GM21825 (cell line): Measurements from ENCODE around the gene COX20.
"Not testable (repeated sequence)": the region's sequence is repeated elsewhere in the genome, so short reads cannot be mapped to it uniquely, and the experiment has no call there.

Source experiments
- ATAC-seq: cut with Tn5 transposase; IDR thresholded peaks from one replicate; pipeline ENCODE4 v1.9.1; 2021; ENCODE audit warnings: mild to moderate bottlenecking, moderate library complexity; ENCODE audit not compliant: unreplicated experiment

Gene COX20

DNA sequence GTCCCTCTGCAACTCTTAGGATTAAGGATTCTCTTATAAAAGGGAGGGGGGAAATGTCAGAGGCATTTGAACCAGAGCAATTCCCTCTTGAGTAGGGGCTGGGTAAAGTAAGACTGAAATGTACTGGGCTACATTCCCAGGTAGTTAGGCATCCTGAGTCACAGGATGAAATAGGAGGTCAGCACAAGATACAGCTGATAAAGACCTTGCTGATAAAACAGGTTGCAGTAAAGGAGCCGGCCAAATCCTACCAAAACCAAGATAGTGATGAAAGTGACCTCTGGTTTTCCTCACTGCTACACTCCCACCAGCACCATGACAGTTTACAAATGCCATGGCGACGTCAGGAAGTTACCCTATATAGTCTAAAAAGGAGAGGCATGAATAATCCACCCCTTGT, 14.3 kb upstream of the COX20 start:
- ATAC-seq = no peak

DNA sequence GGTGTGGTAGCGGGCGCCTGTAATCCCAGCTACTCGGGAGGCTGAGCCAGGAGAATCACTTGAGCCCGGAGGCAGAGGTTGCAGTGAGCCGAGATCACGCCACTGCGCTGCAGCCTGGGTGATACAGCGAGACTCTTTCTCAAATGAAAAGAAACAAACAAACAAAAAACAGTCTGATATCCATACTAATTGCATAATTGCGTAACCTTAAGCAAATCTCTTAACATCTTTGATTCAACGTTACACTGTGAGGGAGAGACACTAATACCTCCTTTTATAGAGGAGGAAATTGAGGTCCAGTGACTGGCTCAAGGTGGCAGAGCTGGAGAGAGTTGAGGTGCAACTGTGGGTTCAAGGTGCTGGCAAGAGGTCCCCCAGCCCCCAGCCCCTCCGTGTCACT, 12.6 kb upstream of the COX20 start:
- no peak for ATAC-seq

DNA sequence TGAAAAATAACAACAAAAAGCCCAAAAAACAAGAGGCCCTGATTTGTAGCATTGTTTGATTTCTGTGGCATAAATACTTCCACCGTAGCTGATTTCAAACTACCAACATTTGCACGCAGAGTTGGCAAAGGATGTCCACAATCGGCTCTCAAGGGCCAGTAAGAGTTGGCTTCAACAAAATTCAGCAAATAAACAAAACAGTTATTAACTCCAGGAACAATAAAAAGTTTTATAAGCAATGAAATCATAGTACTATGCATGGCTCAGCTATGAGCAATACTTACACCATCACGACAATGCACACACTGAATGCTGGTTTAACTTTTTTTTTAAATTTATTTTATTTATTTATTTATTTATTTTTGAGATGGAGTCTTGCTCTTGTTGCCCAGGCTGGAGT, 8.7 kb upstream of the COX20 start:
- no peak for ATAC-seq

DNA sequence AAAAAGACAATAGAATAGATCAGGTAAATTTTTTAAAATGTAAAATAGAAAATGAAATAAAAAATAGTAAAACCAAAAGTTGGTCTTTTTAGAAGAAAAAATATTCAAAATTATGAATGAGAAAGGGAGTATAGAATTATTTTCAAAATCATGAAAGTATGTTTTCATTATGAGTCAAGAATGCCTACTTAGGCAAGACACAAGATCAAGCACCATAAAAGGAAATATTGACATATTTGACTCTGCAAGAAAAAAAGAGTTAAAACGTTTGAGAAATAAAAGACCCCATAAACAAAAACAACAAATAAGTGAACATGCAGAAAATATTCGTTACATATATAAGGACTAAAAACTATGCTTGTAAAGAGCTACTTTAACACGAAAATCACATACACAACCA, 4.8 kb upstream of the COX20 start:
- no peak for ATAC-seq

DNA sequence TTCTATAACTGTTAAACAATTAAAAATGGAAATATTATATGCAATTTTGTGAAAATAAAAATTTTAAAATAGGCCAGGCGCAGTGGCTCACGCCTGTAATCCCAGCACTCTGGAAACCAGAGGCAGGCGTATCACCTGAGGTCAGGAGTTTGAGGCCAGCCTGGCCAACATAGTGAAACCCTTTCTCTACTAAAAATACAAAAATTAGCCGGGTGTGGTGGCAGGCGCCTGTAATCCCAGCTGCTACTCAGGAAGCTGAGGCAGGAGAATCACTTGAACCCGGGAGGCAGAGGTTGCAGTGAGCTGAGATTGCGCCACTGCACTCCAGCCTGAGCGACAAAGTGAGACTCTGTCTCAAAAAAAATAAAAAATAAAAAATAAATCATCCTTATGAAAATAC, 2.2 kb upstream of the COX20 start:
- not testable (repeated sequence) for ATAC-seq

DNA sequence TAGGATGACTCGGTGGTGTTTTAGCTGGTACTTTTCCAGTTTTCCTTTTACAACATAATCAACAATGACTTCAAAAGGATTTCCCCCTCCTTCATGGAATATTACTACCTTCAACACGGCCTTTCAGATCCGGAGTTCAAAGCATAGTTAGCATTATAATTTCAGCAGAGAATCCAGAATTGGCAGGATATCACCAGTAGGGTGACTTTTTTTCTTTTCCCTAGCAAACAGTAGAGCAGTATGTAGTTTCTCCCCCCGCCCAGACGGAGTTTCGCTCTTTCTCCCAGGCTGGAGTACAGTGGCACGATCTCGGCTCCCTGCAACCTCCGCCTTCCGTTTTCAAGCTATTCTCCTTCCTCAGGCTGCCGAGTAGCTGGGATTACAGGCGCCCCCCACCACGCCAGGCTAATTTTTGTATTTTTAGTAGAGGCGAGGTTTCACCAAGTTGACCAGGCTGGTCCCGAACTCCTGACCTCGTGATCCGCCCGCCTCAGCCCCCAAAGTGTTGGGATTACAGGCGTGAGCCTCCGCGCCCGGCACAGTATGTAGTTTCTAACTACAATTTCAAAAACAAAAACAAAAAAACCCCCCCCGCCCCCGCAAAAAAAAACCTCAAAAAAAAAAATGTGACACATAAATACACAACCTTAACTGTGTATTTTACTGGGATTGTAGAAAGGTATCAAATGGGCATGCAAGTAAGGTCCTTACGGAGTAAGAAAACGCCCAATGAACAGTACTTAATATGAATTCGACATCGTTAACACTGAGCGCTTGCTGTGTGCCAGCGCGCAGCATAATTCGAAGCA, 1.5 kb upstream of the COX20 start:
- peak; percentile 3 for ATAC-seq

DNA sequence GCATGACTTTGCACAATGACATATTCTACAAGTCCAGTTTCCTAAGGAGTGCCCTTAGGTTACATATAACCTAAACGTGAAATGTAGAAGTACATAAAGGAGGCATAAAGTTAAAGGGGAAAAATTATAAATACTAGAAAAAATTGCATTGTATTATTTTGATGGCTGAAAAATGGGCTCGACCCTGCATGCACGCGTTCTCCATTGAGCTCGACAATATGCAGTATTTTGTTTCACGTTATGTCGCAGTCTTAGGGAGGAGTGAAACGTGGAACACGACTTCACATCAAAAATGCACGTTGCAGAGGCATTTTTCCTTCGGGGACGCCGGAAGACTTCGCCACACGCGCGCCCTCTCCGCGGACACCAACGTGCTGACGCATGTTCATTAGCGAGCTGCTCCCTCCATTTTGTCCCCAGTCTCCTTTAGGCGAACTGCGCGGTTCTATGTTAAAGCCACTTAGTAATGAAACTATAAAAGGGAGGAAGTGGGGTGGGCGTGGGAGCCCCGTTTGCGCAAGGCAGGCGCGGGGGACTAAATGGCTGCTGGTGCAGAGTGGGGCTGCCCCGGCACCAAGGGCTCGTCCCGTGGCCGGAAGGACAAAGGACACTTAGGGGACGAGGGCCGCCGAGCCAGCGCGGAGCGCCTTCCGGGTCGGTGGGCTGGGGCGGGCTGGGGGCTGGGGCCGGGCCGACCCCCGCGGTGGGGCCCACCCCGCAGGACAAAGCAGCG, 749 bp upstream of the COX20 start:
- peak; percentile 65 for ATAC-seq

DNA sequence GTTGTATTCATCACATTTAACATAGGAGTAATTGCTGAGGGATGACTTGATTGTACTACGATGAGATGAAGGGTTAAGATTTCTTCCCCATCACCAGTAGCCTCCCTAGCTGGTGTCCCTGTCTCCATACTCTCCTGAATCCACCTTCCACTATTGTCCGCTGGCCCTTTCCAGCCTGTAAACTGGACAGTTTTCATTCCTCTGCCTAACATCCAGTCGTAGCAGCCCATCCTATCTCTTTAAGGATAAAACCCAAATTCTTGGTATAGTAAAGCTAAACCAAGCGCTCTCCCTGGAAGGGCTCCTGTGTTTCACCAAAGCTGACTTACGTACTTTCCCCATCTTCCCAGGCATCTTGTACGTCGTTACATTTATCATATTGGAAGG, 670 bp downstream of the COX20 start:
- no peak for ATAC-seq

DNA sequence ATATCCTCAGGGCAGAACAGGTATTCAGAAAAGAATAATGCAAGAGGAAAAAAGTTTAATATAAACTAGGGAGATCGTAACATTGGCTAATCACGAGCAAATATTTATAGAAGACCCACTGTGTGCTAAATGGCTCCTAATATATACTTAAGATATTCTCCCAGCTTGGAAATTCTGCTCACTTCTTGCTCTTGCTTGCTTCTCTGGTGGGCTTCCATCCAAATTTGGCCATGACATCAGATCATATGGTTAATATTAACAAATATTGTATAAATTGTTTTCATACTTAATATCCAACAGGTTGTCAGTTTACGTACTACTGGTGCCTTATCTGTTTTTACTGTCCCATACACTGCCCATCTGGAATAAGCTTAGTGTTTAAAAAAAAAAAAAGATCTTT, 1.1 kb downstream of the COX20 start:
- no peak for ATAC-seq

DNA sequence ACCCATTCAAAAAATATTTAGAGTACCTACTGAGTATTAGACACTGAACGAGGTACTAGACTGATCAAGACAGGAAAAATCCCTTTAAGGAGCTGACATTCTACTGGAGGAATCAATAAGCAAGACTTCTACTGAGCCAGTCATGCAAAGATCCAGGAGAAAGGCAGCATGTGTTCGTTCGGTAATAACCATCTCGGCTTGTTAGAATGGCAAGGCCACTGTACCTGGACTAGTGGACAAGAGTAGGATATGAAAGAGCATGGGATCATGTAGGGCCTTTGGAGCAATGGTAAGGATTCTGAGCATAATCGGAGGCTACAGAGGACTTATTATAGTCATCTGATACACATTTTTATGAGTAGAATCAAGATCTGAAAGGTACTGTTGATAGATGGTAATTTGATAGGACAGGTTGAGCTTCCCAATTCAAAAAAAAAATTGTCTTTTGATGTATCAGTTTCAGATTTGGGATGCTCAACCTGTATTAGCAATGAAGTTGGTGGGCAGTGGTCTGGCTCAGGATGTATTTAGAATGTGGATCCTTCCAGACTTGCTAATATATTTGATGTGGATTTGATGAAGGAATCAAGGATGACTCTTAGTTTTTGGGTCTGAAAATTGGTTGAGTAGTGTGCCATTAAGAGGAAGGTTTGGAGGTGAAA, 2.3 kb downstream of the COX20 start:
- no peak for ATAC-seq

DNA sequence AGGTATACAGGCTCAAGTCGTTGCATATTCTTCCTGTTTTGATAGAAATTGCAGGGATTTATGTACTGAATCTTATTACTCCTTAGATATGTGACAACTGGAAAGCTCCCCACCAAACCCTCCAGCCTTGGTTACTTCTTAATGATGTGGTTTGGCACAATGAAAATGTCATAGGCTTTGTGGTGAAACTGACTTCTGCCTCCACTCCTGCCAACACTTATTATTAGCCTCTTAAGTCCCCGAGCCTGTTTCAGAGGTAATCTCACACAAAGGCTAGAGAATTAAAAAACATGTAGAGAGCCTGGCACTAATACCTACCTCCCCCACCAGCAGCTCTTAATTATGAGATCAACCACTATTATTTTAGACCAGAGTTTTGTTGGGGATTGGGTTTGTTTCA, 4.2 kb downstream of the COX20 start:
- no peak for ATAC-seq

DNA sequence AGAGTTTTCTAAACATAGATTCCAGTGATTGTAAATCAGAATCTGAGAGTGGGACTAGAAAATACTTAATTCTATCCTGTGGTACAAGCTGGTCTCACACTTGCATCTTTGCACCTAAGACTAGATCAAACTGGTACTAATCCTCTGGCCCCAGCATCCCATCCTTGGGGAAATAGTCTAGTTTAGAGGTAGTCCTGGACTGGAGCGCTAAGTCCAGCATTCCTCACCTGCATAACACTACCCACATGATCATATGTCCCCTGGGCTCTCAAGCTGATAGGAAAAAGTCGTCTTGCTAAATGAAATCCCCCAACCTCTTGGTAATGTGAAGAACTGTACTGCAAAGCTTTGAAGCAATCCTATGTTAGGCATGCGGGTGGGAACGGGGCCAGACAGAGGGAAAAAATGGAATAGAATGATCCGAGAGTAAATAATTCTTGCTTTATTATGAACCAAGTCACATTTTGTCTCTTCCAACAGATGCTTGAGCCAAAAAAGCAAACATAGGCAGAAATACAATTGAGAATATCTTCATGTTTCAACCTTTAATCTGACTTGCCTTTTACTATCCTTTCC, 4.8 kb downstream of the COX20 start:
- no peak for ATAC-seq

DNA sequence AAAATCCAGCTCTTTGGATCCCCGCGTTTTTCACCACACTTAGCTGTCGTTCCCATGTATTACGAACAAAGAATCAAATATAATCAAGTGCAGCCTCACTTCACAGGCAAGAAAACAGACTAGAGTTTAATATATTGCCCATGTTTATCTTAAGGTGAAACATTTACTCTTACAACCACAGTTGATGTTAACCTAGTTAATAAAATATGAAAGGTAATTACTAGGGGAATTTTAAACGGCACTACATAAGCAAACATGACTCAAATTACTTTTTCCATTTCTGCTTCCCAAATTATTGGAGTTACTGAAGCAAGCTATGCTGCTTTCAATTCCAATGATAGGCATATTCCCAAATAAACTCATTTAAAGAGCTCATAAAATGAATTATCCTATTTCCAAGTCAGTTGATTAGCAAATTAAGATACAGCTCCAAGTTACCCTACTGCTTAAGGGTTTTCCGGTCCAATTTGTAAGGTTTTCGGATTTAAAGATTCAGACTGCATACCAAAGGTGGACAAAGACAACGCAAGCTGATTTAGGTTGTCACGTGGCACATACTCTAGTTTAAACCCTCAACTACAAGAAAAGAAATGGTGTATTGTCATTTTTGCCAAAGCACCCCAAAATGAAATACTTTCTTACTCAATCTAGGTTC, 5.9 kb downstream of the COX20 start:
- ATAC-seq = no peak

DNA sequence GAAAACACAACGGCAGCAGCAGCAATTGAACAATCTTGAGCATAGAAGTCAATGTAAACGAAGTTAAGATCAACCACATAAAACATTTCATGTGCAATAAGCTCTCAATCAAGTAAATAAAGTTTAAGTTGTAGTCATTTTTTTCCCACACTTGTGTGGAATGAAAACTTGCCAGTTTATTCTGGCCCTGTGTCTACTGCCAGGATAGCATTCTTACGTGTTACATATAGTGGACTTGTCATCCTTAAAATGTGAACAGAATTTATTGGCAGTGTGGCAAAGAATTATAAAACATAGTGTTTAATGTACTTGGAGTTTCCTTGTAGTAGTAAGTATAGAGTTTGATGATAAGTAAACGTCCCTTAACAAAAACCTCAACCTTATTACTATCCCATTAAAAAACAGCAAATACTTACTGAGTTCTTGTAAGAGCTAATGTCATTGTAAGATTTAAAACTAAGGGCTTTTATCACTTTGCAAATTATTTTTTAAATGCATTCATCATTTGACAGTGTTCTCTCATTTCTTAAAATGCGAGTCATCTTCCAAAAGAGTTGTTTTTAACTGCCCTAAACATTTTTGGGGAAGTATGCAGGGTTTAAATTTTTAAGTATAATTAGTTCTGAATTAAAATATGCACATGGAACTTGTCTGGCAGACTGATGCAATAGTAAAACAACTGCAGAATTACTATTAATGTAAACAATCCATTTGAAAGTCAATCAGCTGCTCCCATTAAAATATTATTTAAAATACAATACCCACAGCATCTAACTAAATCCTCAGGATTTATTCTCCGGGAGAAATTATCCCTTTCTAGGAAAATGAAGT, 7.9 kb downstream of the COX20 start:
- ATAC-seq = no peak

DNA sequence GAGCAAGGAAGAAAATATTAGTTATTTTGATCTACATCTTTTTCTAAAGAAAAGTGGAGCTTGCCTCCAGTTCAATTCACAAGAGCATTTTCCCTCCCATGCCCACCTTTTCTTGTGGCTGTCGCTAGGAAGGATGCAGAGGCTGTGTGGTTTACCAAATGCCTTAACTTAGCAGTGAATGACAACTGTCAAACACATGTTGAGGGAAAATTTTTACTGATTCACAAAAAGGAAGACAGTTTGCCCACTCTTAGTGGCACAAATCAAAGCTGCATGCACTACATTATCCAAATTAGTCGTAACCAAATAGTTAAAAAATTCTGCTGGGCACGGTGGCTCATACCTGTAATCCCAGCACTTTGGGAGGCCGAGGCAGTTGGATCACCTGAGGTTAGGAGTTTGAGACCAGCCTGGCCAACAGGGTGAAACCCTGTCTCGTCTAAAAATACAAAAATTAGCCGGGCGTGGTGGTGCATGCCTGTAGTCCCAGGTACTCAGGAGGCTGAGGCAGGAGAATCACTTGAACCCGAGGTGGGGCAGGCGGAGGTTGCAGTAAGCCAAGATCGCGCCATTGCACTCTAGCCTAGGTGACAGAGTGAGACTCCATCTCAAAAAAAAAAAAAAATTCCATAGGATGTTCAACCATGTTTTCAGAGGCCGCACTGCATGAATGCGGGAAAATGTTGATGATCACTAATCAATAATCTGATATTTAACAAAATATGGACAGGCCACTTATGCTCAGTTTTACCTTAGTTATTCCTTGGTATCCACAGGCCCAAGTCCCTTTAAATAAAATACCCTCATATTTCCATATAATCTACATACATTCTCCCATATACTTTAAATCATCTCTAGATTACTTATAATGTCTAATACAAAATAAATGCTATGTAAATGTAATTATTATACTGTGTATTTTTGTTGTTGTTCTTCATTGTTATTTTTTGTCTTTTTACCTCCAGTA, 9.0 kb downstream of the COX20 start:
- ATAC-seq = no peak

DNA sequence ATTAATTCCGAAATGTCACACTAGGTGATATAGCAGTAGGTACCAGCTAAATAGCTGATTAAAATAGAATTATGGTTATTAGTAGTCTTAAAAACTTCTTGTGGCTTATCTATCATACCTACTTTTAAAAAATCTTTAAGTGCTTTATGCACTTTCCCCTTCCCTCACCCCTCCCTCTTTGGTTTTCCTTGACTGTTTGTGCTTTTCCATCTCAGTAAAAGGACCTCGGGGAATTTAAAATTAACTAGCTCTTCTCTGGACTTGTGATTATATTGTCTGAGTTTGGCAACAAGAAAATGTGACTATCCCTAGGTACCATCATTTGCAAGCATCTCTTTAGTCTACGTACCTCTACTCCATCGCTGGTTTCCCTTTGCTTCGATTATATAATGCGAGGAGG, 11.2 kb downstream of the COX20 start:
- ATAC-seq = no peak

DNA sequence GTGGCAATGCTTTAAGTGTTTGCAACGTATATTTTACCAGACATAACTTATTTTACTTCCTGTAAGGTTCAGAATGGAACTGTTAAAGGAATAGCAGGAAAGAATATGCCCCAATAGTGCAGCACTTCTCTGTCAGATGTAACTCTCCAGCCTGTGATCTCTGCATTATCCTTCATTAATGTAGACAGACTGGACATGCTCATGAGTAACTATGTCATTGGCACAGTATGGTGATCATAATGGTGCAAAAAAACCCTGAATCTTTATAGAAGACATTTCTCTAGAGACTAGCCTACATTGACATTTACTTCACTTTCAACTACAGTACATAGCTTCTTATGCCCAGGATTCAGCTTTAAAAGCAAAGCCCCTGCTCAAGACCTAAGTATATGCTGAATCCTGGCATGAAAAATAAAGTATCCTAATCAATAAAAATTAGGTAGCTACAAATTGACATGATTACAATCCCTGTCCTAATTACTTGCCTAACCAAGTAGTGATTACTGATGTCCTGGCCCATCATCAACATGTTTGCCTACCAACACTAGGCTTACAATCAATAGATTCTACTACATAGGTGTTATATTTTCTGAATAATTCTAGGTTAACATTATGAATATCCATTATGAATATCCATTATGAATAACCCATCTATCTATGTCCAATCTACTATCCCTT, 13.9 kb downstream of the COX20 start:
- no peak for ATAC-seq

DNA sequence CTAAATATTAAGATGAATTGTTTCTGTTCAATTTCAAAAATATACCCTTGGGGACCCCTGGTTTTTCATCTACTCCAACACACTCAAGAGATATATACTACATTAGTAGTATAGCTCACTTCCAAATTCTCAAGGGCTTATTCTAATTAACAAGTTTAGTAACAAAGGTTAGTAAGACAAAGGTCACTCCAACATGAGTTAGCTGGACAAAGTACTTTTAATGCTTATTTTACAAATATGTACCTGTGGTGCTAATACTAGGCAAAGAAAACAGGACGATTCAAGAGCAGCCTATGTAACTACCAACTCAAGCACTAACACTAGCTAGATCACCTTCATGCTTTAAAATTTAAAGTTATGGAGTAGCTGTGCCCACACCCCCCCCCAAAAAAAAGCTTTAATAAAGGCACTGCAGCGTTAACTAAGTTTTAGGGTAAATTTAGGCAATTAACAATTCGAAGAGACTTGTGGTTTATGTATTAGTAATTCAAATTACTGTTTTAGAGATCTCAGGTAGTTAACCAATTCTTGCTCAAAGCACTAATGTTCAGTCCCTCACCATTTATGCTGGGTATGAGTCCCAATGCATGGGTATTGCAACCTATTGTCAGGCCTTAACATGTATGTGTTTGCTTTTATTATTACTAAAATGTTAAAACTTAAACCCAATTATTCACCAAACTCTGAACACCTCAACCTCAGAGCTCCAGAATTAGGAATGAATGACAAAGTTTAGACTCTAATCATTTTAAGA, 14.8 kb downstream of the COX20 start:
- no peak for ATAC-seq
